ENCODE measurements around the gene GCM1.

Gene GCM1

GRCh38 chr6:53130569-53131290 lies 17.9 kb downstream of the GCM1 start:
- H3K27ac Mint-ChIP-seq, result no peak overlapping the region
- no peak overlapping the region for H3K4me3 Mint-ChIP-seq
- DNase-seq (ENCODE audit: low spot score in 2 of 2), result no peak
- no peaks in the 10 kb centered on the region for H3K4me1 Mint-ChIP-seq
- ATAC-seq, result no peak
- H3K36me3 Mint-ChIP-seq, result no peaks in the 10 kb centered on the region
- no peaks in the 10 kb centered on the region for H3K9me3 Mint-ChIP-seq

- Mint-ChIP-seq H3K9me3 (no peaks in the 10 kb centered on the region), H3K4me1 (no peaks in the 10 kb centered on the region), H3K4me3 (no peak overlapping the region), H3K27ac (no peak overlapping the region), H3K36me3 (no peaks in the 10 kb centered on the region)
- ATAC-seq (no peak), DNase-seq (ENCODE audit: low spot score in 2 of 2) (no peak)
Observed at GRCh38 chr6:53128842-53129241, 19.8 kb downstream of the GCM1 start.

GRCh38 chr6:53125276-53125675 lies 23.4 kb downstream of the GCM1 start:
- H3K4me1 Mint-ChIP-seq, result no peaks in the 10 kb centered on the region

GRCh38 chr6:53124131-53124800 lies 24.4 kb downstream of the GCM1 start:
- H3K36me3 Mint-ChIP-seq, result no peaks in the 10 kb centered on the region
- no peaks in the 10 kb centered on the region for H3K9me3 Mint-ChIP-seq
- H3K4me3 Mint-ChIP-seq, result no peak overlapping the region
- no peak overlapping the region for H3K27ac Mint-ChIP-seq
- ATAC-seq, result no peak
- H3K4me1 Mint-ChIP-seq, result no peaks in the 10 kb centered on the region
- no peak for DNase-seq (ENCODE audit: low spot score in 2 of 2)

More at GRCh38 chr6:53125276-53125675, 23.4 kb downstream of the GCM1 start:
- Mint-ChIP-seq H3K36me3 (no peaks in the 10 kb centered on the region), H3K9me3 (no peaks in the 10 kb centered on the region), H3K27ac (no peak overlapping the region), H3K4me3 (no peak overlapping the region)
- ATAC-seq (no peak), DNase-seq (ENCODE audit: low spot score in 2 of 2) (no peak)

- no peaks in the 10 kb centered on the region for H3K9me3 Mint-ChIP-seq
- DNase-seq (ENCODE audit: low spot score in 2 of 2), result no peak
Observed at GRCh38 chr6:53119772-53120409, 28.8 kb downstream of the GCM1 start.

GRCh38 chr6:53119349-53119748 lies 29.3 kb downstream of the GCM1 start:
- no peak overlapping the region for H3K4me3 Mint-ChIP-seq
- no peaks in the 10 kb centered on the region for H3K4me1 Mint-ChIP-seq
- no peaks in the 10 kb centered on the region for H3K9me3 Mint-ChIP-seq
- ATAC-seq (no peak), DNase-seq (ENCODE audit: low spot score in 2 of 2) (no peak)
- no peak overlapping the region for H3K27ac Mint-ChIP-seq
- no peaks in the 10 kb centered on the region for H3K36me3 Mint-ChIP-seq

More at GRCh38 chr6:53119772-53120409, 28.8 kb downstream of the GCM1 start:
- H3K4me1 Mint-ChIP-seq, result no peaks in the 10 kb centered on the region
- H3K36me3 Mint-ChIP-seq, result no peaks in the 10 kb centered on the region
- no peak overlapping the region for H3K4me3 Mint-ChIP-seq
- no peak for ATAC-seq
- no peak overlapping the region for H3K27ac Mint-ChIP-seq

- DNase-seq (ENCODE audit: low spot score in 2 of 2) (no peak), ATAC-seq (no peak)
- no peak overlapping the region for H3K27ac Mint-ChIP-seq
- H3K4me3 Mint-ChIP-seq, result no peak overlapping the region
- H3K9me3 Mint-ChIP-seq, result no peaks in the 10 kb centered on the region
- peaks cover 9% of the 10 kb centered on the region for H3K4me1 Mint-ChIP-seq
- no peaks in the 10 kb centered on the region for H3K36me3 Mint-ChIP-seq
Observed at GRCh38 chr6:53115741-53116140, 32.9 kb downstream of the GCM1 start.

GRCh38 chr6:53115113-53115512 lies 33.5 kb downstream of the GCM1 start:
- no peak overlapping the region for H3K4me3 Mint-ChIP-seq

GRCh38 chr6:53113742-53114141 lies 34.9 kb downstream of the GCM1 start:
- no peak for DNase-seq (ENCODE audit: low spot score in 2 of 2)
- no peak overlapping the region for H3K27ac Mint-ChIP-seq
- no peak overlapping the region for H3K4me3 Mint-ChIP-seq
- no peaks in the 10 kb centered on the region for H3K9me3 Mint-ChIP-seq
- no peak for ATAC-seq
- peaks cover 9% of the 10 kb centered on the region for H3K4me1 Mint-ChIP-seq
- H3K36me3 Mint-ChIP-seq, result no peaks in the 10 kb centered on the region

More at GRCh38 chr6:53115113-53115512, 33.5 kb downstream of the GCM1 start:
- Mint-ChIP-seq H3K27ac (no peak overlapping the region), H3K9me3 (no peaks in the 10 kb centered on the region), H3K36me3 (no peaks in the 10 kb centered on the region), H3K4me1 (peaks cover 9% of the 10 kb centered on the region)
- DNase-seq (ENCODE audit: low spot score in 2 of 2), result no peak
- ATAC-seq, result no peak

- peak overlapping the region; percentile 54 for H3K27ac Mint-ChIP-seq
Observed at GRCh38 chr6:53112871-53113270, 35.8 kb downstream of the GCM1 start.

GRCh38 chr6:53112404-53112803 lies 36.2 kb downstream of the GCM1 start:
- Mint-ChIP-seq H3K27ac (peak overlapping the region; percentile 54), H3K4me3 (no peak overlapping the region), H3K9me3 (no peaks in the 10 kb centered on the region), H3K4me1 (peaks cover 9% of the 10 kb centered on the region), H3K36me3 (no peaks in the 10 kb centered on the region)
- no peak for DNase-seq (ENCODE audit: low spot score in 2 of 2)
- peak; percentile 64 for ATAC-seq

More at GRCh38 chr6:53112871-53113270, 35.8 kb downstream of the GCM1 start:
- no peak for DNase-seq (ENCODE audit: low spot score in 2 of 2)
- Mint-ChIP-seq H3K36me3 (no peaks in the 10 kb centered on the region), H3K4me3 (no peak overlapping the region), H3K4me1 (peaks cover 9% of the 10 kb centered on the region), H3K9me3 (no peaks in the 10 kb centered on the region)
- no peak for ATAC-seq

GRCh38 chr6:53111865-53112264 lies 36.8 kb downstream of the GCM1 start:
- Mint-ChIP-seq H3K4me3 (no peak overlapping the region), H3K9me3 (no peaks in the 10 kb centered on the region), H3K36me3 (no peaks in the 10 kb centered on the region), H3K4me1 (peaks cover 9% of the 10 kb centered on the region), H3K27ac (no peak overlapping the region)
- DNase-seq (ENCODE audit: low spot score in 2 of 2), result no peak
- ATAC-seq, result no peak

GRCh38 chr6:53109612-53110011 lies 39.0 kb downstream of the GCM1 start:
- ATAC-seq (peak; percentile 17), DNase-seq (ENCODE audit: low spot score in 2 of 2) (no peak)
- Mint-ChIP-seq H3K27ac (no peak overlapping the region), H3K4me3 (no peak overlapping the region), H3K4me1 (peaks cover 9% of the 10 kb centered on the region), H3K9me3 (no peaks in the 10 kb centered on the region), H3K36me3 (no peaks in the 10 kb centered on the region)

GRCh38 chr6:53107091-53107490 lies 41.5 kb downstream of the GCM1 start:
- H3K9me3 Mint-ChIP-seq, result no peaks in the 10 kb centered on the region
- DNase-seq (ENCODE audit: low spot score in 2 of 2), result peak in 1 of 2 donors; percentile 13
- no peak for ATAC-seq
- no peaks in the 10 kb centered on the region for H3K4me1 Mint-ChIP-seq
- H3K4me3 Mint-ChIP-seq, result no peak overlapping the region
- peaks cover 10% of the 10 kb centered on the region for H3K36me3 Mint-ChIP-seq
- H3K27ac Mint-ChIP-seq, result no peak overlapping the region

- H3K4me1 Mint-ChIP-seq, result no peaks in the 10 kb centered on the region
- H3K36me3 Mint-ChIP-seq, result peaks cover 29% of the 10 kb centered on the region
- DNase-seq (ENCODE audit: low spot score in 2 of 2) (peak in 1 of 2 donors; percentile 6), ATAC-seq (no peak)
- H3K27ac Mint-ChIP-seq, result no peak overlapping the region
- no peaks in the 10 kb centered on the region for H3K9me3 Mint-ChIP-seq
- H3K4me3 Mint-ChIP-seq, result no peak overlapping the region
Observed at GRCh38 chr6:53104916-53105315, 43.7 kb downstream of the GCM1 start.
